ENCODE results near the gene OR1I1.

OR1I1 gene

DNA sequence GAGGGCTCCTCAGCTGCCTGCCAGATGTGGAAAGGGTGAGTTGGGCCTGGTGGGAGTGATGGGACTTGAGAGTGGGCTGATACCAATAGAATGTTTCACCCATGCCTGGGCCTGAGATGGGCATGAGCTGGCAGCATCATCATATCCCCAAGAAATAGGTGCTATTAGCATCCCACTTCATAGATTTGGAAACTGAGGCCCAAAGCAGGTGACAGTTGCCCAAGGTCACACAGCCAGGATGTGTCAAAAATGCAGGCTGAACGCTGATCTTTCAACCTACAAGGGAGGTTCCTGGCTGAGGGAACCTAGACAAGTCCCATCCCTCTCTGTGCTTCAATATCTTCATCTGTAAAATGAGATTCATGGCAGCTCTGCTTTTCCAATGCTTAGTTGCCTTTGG lies 29.7 kb downstream of the OR1I1 start:
- TF ChIP-seq, protein P1, sequence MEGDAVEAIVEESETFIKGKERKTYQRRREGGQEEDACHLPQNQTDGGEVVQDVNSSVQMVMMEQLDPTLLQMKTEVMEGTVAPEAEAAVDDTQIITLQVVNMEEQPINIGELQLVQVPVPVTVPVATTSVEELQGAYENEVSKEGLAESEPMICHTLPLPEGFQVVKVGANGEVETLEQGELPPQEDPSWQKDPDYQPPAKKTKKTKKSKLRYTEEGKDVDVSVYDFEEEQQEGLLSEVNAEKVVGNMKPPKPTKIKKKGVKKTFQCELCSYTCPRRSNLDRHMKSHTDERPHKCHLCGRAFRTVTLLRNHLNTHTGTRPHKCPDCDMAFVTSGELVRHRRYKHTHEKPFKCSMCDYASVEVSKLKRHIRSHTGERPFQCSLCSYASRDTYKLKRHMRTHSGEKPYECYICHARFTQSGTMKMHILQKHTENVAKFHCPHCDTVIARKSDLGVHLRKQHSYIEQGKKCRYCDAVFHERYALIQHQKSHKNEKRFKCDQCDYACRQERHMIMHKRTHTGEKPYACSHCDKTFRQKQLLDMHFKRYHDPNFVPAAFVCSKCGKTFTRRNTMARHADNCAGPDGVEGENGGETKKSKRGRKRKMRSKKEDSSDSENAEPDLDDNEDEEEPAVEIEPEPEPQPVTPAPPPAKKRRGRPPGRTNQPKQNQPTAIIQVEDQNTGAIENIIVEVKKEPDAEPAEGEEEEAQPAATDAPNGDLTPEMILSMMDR (IDR thresholded peaks at IDR 0.05): no peak
- Histone ChIP-seq H3K4me3 (ENCODE audit: low read depth, low read length) (no peak overlapping the region), H3K4me2 (ENCODE audit: low read length) (no peak overlapping the region), H3K36me3 (ENCODE audit: control insufficient read depth, insufficient read depth, low read length) (no peaks in the 10 kb centered on the region), H3K4me1 (peaks cover 5% of the 10 kb centered on the region), H3K9ac (no peak overlapping the region), H3K27me3 (ENCODE audit: control insufficient read depth, insufficient read depth, low read length) (no peaks in the 10 kb centered on the region), H2AFZ (no peak overlapping the region), H3K79me2 (no peaks in the 10 kb centered on the region), H3K9me3 (ENCODE audit: control insufficient read depth, low read length) (no peaks in the 10 kb centered on the region), H3K27ac (no peak overlapping the region)

DNA sequence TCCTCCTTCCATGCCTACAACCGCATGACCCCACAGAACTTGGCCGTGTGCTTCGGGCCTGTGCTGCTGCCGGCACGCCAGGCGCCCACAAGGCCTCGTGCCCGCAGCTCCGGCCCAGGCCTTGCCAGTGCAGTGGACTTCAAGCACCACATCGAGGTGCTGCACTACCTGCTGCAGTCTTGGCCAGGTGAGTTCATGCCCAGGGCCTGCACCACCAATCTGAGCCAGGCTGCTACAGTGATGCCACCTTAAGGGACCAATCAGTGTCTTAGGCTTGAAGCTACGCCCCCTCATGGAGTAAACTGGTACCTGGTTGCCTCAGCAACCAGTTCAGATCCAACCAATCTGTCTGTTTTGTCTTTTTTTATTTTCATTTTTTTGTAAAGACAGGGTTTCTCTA lies 30.4 kb downstream of the OR1I1 start:
- Histone ChIP-seq H3K27ac (no peak overlapping the region), H3K4me1 (peaks cover 5% of the 10 kb centered on the region), H3K27me3 (ENCODE audit: control insufficient read depth, insufficient read depth, low read length) (no peaks in the 10 kb centered on the region), H3K9ac (no peak overlapping the region), H2AFZ (no peak overlapping the region), H3K9me3 (ENCODE audit: control insufficient read depth, low read length) (no peaks in the 10 kb centered on the region), H3K36me3 (ENCODE audit: control insufficient read depth, insufficient read depth, low read length) (no peaks in the 10 kb centered on the region), H3K4me2 (ENCODE audit: low read length) (no peak overlapping the region), H3K4me3 (ENCODE audit: low read depth, low read length) (no peak overlapping the region), H3K79me2 (no peaks in the 10 kb centered on the region)
- TF ChIP-seq, protein P1 (IDR thresholded peaks at IDR 0.05): no peak

DNA sequence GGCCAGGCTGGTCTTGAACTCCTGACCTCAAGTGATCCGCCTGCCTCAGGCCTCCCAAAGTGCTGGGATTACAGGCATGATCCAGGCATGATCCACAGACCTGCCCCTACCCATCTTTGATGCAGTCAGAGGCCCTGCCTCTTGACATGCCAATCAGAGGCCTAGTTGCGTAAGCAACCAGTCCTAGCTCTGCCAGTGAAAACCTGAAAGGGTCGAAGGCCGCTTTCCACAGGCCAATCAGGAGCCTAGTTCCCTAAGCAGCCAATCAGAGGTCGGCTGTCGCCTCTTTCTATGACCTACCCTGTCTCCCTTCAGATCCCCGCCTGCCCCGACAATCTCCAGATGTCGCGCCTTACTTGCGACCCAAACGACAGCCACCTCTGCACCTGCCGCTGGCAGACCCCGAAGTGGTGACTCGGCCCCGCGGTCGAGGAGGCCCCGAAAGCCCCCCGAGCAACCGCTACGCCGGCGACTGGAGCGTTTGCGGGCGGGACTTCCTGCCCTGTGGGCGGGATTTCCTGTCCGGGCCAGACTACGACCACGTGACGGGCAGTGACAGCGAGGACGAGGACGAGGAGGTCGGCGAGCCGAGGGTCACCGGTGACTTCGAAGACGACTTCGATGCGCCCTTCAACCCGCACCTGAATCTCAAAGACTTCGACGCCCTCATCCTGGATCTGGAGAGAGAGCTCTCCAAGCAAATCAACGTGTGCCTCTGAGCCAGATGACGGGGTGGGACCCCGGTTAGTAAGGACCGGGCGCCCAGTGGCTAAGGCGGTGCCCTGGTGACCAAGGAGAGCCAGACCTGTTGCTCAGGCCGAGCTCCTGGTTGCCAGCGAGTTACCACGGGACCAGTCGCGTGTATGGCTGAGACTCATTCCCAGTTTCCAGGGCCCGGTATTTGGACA lies 31.5 kb downstream of the OR1I1 start:
- no peak overlapping the region for H3K4me3 ChIP-seq (ENCODE audit: low read depth, low read length)
- H3K4me1 ChIP-seq: no peaks in the 10 kb centered on the region
- no peaks in the 10 kb centered on the region for H3K27me3 ChIP-seq (ENCODE audit: control insufficient read depth, insufficient read depth, low read length)
- TF ChIP-seq, protein P1 (IDR thresholded peaks at IDR 0.05): no peak
- H3K79me2 ChIP-seq: no peaks in the 10 kb centered on the region
- H2AFZ ChIP-seq: no peak overlapping the region
- H3K27ac ChIP-seq: no peak overlapping the region
- no peaks in the 10 kb centered on the region for H3K36me3 ChIP-seq (ENCODE audit: control insufficient read depth, insufficient read depth, low read length)
- H3K9ac ChIP-seq: no peak overlapping the region
- H3K9me3 ChIP-seq (ENCODE audit: control insufficient read depth, low read length): no peaks in the 10 kb centered on the region
- H3K4me2 ChIP-seq (ENCODE audit: low read length): no peak overlapping the region

DNA sequence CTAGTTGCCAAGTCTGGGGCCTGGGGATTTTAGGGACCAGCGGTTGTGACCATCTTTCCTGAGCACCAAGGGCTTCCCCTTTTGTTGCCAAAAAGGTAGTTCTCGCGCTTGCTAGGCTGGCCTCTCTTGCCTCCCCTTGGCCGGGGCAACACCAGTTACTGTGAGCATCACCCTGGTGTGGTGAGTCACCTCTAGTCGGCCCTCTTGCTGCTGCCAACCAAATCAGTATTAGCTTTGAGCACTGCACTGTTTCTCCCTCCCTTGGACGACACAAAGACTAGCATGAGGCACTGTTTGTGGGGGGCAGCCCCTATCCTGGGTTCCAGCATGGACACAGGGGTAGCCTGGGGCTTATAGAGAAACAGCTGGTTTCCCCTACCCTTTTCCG lies 32.1 kb downstream of the OR1I1 start:
- Histone ChIP-seq H3K4me1 (no peaks in the 10 kb centered on the region), H3K27ac (no peak overlapping the region), H3K4me2 (ENCODE audit: low read length) (no peak overlapping the region), H3K9ac (no peak overlapping the region), H2AFZ (no peak overlapping the region), H3K4me3 (ENCODE audit: low read depth, low read length) (no peak overlapping the region), H3K79me2 (no peaks in the 10 kb centered on the region), H3K27me3 (ENCODE audit: control insufficient read depth, insufficient read depth, low read length) (no peaks in the 10 kb centered on the region), H3K36me3 (ENCODE audit: control insufficient read depth, insufficient read depth, low read length) (no peaks in the 10 kb centered on the region), H3K9me3 (ENCODE audit: control insufficient read depth, low read length) (no peaks in the 10 kb centered on the region)
- TF ChIP-seq, protein P1 (IDR thresholded peaks at IDR 0.05): no peak

DNA sequence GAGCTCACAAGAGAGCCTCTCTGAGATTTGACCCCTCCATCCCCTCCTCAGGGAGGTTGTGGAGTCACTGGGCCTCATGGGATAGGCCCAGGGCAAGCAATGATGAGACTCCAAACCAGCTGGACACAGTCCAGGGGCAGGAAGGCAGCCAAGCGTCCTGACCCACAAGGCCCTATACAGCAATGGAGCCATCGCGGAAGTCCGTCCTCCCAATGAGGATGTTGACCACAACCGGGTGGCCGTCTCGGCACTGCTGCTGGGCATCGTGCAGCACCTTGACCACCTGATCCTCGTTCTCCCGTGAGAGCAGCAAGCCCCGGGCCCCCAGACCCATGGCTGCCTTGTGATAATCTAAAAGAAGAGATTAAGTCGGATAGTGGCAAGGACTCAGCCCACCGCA lies 33.1 kb downstream of the OR1I1 start:
- TF ChIP-seq, protein P1 (IDR thresholded peaks at IDR 0.05): no peak
- no peak overlapping the region for H3K9ac ChIP-seq
- H3K27me3 ChIP-seq (ENCODE audit: control insufficient read depth, insufficient read depth, low read length): no peaks in the 10 kb centered on the region
- H3K4me3 ChIP-seq (ENCODE audit: low read depth, low read length): no peak overlapping the region
- H3K4me2 ChIP-seq (ENCODE audit: low read length): no peak overlapping the region
- no peak overlapping the region for H3K27ac ChIP-seq
- no peaks in the 10 kb centered on the region for H3K9me3 ChIP-seq (ENCODE audit: control insufficient read depth, low read length)
- no peak overlapping the region for H2AFZ ChIP-seq
- H3K36me3 ChIP-seq (ENCODE audit: control insufficient read depth, insufficient read depth, low read length): no peaks in the 10 kb centered on the region
- H3K4me1 ChIP-seq: no peaks in the 10 kb centered on the region
- no peaks in the 10 kb centered on the region for H3K79me2 ChIP-seq

Measured in parathyroid adenoma (tissue), 2 donors.